K562 (cell line): ENCODE measurements around the gene ZNF362. TPM values are rescaled to one million over a fixed set of nuclear protein-coding genes. Genes with fewer than 3 reads are reported as not detected.

Experiments
- ATAC-seq: fragments of 200-7000 bp; cut with Tn5 transposase; 3 replicates; pipeline ENCODE4 v1.9.1; 2020; ENCODE audit warnings: moderate library complexity
- BruUV-seq: library from RNA; stranded (reverse); fragments of 400-500 nt; replicated peaks from 2 replicates; lab custom pipeline; 2021; lab: Mats Ljungman, UMichigan
- CTCF ChIA-PET: fragments of 300-600 bp; formaldehyde crosslinking; extraction: SDS; loops from one replicate; lab custom pipeline; 2021; ENCODE audit warnings: low intra/inter-chr PET ratio; lab: Yijun Ruan, JAX
- POLR2A ChIA-PET: fragments of 300-600, 350-650 bp; sonication (Branson Sonifier 250); formaldehyde crosslinking; extraction: SDS; loops from one replicate; lab custom pipeline; 2021; ENCODE audit warnings: antibody characterized with exemption, inconsistent platforms; lab: Yijun Ruan, JAX
- DNase-seq, 4 experiments: peaks; one replicate each; pipeline versions ENCODE4 v3.0.0 to v3.0.0-alpha.2; 2011 to 2018; ENCODE audit warnings: low spot score in 3 of 4, mixed read lengths in 3 of 4; ENCODE audit errors: extremely low read depth in 1 of 4
- FAIRE-seq: peaks from 2 replicates; lab custom pipeline; 2011; peaks lifted over from hg19 to GRCh38; lab: Jason Lieb, UNC
- H2AFZ ChIP-seq: 2 replicates; pipeline ENCODE4 v1.6.0; 2011; ENCODE audit warnings: low read depth, low read length, control low read depth, inconsistent platforms
- H3K27ac ChIP-seq: fragments of 200-600 bp; 3 replicates; pipeline ENCODE4 v1.8.0; 2011; ENCODE audit warnings: low read depth, mild to moderate bottlenecking, control low read depth, inconsistent platforms, low read length, moderate library complexity, mixed read lengths; ENCODE audit errors: extremely low read depth
- H3K27me3 ChIP-seq, 2 experiments: fragments of 300-600 bp in 1 of 2; 2 replicates in 1 of 2; 3 replicates in 1 of 2; pipeline versions ENCODE4 v1.6.0 to v1.8.0; 2011; ENCODE audit warnings: inconsistent platforms in 2 of 2, low read length in 2 of 2, mild to moderate bottlenecking in 1 of 2, mixed read lengths in 1 of 2, moderate library complexity in 1 of 2; ENCODE audit not compliant: control insufficient read depth in 2 of 2, insufficient read depth in 2 of 2
- H3K36me3 ChIP-seq: fragments of 300-600 bp; 3 replicates; pipeline ENCODE4 v1.8.0; 2011; ENCODE audit warnings: mild to moderate bottlenecking, low read length, inconsistent platforms; ENCODE audit not compliant: control insufficient read depth, insufficient read depth
- H3K4me1 ChIP-seq, 2 experiments: fragments of 200-600 bp in 1 of 2; replicated peaks in 1 of 2; 2 replicates in 1 of 2; 3 replicates in 1 of 2; pipeline versions ENCODE4 v1.5.1 to v1.8.0; 2011; ENCODE audit warnings: inconsistent platforms in 2 of 2, low read length in 2 of 2, mild to moderate bottlenecking in 1 of 2, mixed read lengths in 1 of 2, moderate library complexity in 1 of 2; ENCODE audit not compliant: control insufficient read depth in 2 of 2, insufficient read depth in 2 of 2
- H3K4me2 ChIP-seq: 2 replicates; pipeline ENCODE4 v1.6.1; 2011; ENCODE audit warnings: low read length, control low read depth, inconsistent platforms, mixed read lengths; ENCODE audit not compliant: insufficient read depth
- H3K4me3 ChIP-seq: fragments of 200-600 bp; sonication (generic), shearing (Covaris generic); 2 replicates; pipeline ENCODE4 v1.5.1; 2016; ENCODE audit warnings: control low read depth, inconsistent platforms
- H3K79me2 ChIP-seq: fragments of 200-600 bp; 3 replicates; pipeline ENCODE4 v1.8.0; 2011; ENCODE audit warnings: low read length, inconsistent platforms; ENCODE audit not compliant: control insufficient read depth, insufficient read depth
- H3K9ac ChIP-seq, 2 experiments: 2 replicates each; pipeline versions ENCODE4 v1.6.0 to v1.6.1; 2011; ENCODE audit warnings: low read depth in 2 of 2, low read length in 2 of 2, control low read depth in 1 of 2, inconsistent platforms in 1 of 2, mild to moderate bottlenecking in 1 of 2, mixed read lengths in 1 of 2; ENCODE audit not compliant: insufficient read depth in 1 of 2
- H3K9me1 ChIP-seq: one replicate; pipeline ENCODE4 v1.6.0; 2011; ENCODE audit warnings: inconsistent platforms, mild to moderate bottlenecking, low read length, moderate library complexity; ENCODE audit not compliant: control insufficient read depth, insufficient read depth
- H3K9me3 ChIP-seq: replicated peaks from 2 replicates; pipeline ENCODE4 v1.5.1; 2011; ENCODE audit warnings: low read depth, low read length, inconsistent platforms; ENCODE audit not compliant: control insufficient read depth, insufficient read depth
- H4K20me1 ChIP-seq: replicated peaks from 2 replicates; pipeline ENCODE4 v1.6.1; 2011; ENCODE audit warnings: low read length, inconsistent platforms, mixed read lengths; ENCODE audit not compliant: control insufficient read depth, insufficient read depth
- ASH1L ChIP-seq: fragments of 450-650 bp; IDR thresholded peaks from 2 replicates; pipeline ENCODE4 v1.6.1; 2018; ENCODE audit warnings: borderline replicate concordance, mild to moderate bottlenecking, low read depth; ENCODE audit not compliant: partially characterized antibody
- MCM3 ChIP-seq: fragments of 450-650 bp; IDR thresholded peaks from 2 replicates; pipeline ENCODE4 v1.6.1; 2016
- WGBS: fragments of 100-300 bp; shearing (Covaris generic); methylation state at CpG from one replicate; pipeline ENCODE4 v1.1.6; 2016; ENCODE audit warnings: low coverage, mixed read lengths; ENCODE audit not compliant: insufficient coverage; ENCODE audit errors: missing lambda C conversion rate; 5-methylcytosine and 5-hydroxymethylcytosine counted together
- in situ Hi-C: fragments of 300-500 bp; cut with MboI; formaldehyde crosslinking; loops from 4 replicates; pipeline ENCODE4 v1.15.0; 2018; ENCODE audit warnings: inconsistent platforms, mixed read lengths
- intact Hi-C: fragments of 100-400 bp; cut with micrococcal nuclease; formaldehyde crosslinking; loops from 2 replicates; pipeline ENCODE4 v1.14.2; 2022
- polyA plus RNA-seq, 8 experiments: library from polyadenylated mRNA; depleted of rRNA in 4 of 8; stranded (reverse) in 5 of 8; unstranded in 3 of 8; fragments of >200 nt; fragmentation: Nextera tagmentation in 2 of 8; fragmentation: Illumina TruSeq in 1 of 8; extraction: Ambion mirVana in 2 of 8; extraction: Trizol in 1 of 8; gene quantifications; 2 replicates each; pipeline versions ENCODE4 v1.2.1 to v1.2.3, GENCODE V29; 2011 to 2014; ENCODE audit warnings: inconsistent platforms in 1 of 8, missing spikeins in 1 of 8
- total RNA-seq, 7 experiments: library from RNA; depleted of rRNA in 6 of 7; stranded (reverse); fragments of >200 nt in 6 of 7; fragmentation: Illumina TruSeq in 2 of 7; extraction: Trizol in 2 of 7; gene quantifications; 2 replicates each; pipeline versions ENCODE4 v1.2.1 to v1.2.3, GENCODE V29; 2011 to 2021; ENCODE audit warnings: low replicate concordance in 1 of 7
- TF ChIP-seq, protein P1 (sequence below): fragments of 450-650 bp; formaldehyde crosslinking; IDR thresholded peaks from 2 replicates; pipeline ENCODE4 v1.4.0; 2020; ENCODE audit warnings: mild to moderate bottlenecking, moderate library complexity
- TF ChIP-seq, protein P2 (sequence below), 2 experiments: fragments of 450-650 bp in 1 of 2; sonication (generic) in 1 of 2; formaldehyde crosslinking in 1 of 2; IDR thresholded peaks; 2 replicates each; pipeline versions ENCODE4 v1.7.1 to v1.9.0; 2016 to 2022; ENCODE audit warnings: inconsistent platforms in 1 of 2, mild to moderate bottlenecking in 1 of 2, missing genetic modification reagents in 1 of 2
- TF ChIP-seq, protein P3 (sequence below): IDR thresholded peaks from 3 replicates; pipeline ENCODE4 v1.6.1; 2011; ENCODE audit warnings: borderline replicate concordance, mild to moderate bottlenecking; ENCODE audit not compliant: insufficient read length, insufficient read depth

Gene ZNF362
- total and polyA plus RNA-seq, 9 of the 15 experiments (the other 6 are each of a cell fraction or from before 2014, with no cell fraction given), result 0.01 to 1.1 (median 0.35) TPM; not detected in 1

DNA sequence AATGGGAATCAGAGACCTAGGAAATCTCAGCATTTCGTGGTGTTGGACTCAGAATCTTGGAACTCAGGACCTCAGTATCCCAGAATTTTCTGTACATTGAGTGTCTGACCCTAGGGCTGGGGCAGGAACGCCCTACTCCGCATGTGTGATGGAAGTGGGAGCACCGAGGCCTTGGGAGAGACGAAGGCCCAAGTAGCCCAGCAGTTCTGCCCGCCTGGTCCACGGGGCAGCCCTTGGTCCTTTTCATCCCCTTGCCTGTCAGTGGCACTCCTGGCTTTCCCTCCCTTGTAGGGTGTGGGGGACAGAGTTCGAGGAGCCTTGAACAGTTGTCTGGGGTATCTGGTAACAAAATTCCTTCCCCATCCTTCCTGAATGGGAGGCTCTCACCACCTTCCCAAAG, 54.4 kb downstream of the ZNF362 start:
- Histone ChIP-seq H3K4me2 (no peak overlapping the region), H2AFZ (no peak overlapping the region), H3K4me3 (no peak overlapping the region), H3K9me1 (no peaks in the 10 kb centered on the region), H3K4me1 (peaks cover 0 to 11% of the 10 kb centered on the region in 2 experiments; a peak in 1 of 5 replicates), H4K20me1 (peaks cover 5% of the 10 kb centered on the region), H3K9me3 (no peaks in the 10 kb centered on the region), H3K27ac (no peak overlapping the region), H3K79me2 (no peaks in the 10 kb centered on the region), H3K27me3 (peaks cover 31 to 55% of the 10 kb centered on the region in 2 experiments), H3K36me3 (no peaks in the 10 kb centered on the region), H3K9ac (no peak overlapping the region)
- ChIA-PET CTCF (interaction anchor here (1.6 kb wide), 1 partner anchor 15 kb away, joined by 5 read pairs; no protein-coding TSS in a partner anchor), POLR2A (interaction anchor here (0.7 kb wide), 1 partner anchor 10 kb away, joined by 3 read pairs; the partner anchor contains the start of gene A3GALT2)
- 5% methylated on average over 8 of the region's 8 CpGs for WGBS
- no peak for DNase-seq
- ATAC-seq, result no peak
- in situ Hi-C loops (no loop called here), intact Hi-C loops (no loop called here)
- FAIRE-seq, result no peak
- BruUV-seq, result no TSS peak
- TF ChIP-seq, protein P1, sequence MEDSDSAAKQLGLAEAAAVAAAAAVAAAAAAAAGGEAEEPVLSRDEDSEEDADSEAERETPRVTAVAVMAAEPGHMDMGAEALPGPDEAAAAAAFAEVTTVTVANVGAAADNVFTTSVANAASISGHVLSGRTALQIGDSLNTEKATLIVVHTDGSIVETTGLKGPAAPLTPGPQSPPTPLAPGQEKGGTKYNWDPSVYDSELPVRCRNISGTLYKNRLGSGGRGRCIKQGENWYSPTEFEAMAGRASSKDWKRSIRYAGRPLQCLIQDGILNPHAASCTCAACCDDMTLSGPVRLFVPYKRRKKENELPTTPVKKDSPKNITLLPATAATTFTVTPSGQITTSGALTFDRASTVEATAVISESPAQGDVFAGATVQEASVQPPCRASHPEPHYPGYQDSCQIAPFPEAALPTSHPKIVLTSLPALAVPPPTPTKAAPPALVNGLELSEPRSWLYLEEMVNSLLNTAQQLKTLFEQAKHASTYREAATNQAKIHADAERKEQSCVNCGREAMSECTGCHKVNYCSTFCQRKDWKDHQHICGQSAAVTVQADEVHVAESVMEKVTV (CRISPR knock-in tag), result no peak
- TF ChIP-seq MCM3 (no peak), ASH1L (no peak)
- TF ChIP-seq, protein P2, sequence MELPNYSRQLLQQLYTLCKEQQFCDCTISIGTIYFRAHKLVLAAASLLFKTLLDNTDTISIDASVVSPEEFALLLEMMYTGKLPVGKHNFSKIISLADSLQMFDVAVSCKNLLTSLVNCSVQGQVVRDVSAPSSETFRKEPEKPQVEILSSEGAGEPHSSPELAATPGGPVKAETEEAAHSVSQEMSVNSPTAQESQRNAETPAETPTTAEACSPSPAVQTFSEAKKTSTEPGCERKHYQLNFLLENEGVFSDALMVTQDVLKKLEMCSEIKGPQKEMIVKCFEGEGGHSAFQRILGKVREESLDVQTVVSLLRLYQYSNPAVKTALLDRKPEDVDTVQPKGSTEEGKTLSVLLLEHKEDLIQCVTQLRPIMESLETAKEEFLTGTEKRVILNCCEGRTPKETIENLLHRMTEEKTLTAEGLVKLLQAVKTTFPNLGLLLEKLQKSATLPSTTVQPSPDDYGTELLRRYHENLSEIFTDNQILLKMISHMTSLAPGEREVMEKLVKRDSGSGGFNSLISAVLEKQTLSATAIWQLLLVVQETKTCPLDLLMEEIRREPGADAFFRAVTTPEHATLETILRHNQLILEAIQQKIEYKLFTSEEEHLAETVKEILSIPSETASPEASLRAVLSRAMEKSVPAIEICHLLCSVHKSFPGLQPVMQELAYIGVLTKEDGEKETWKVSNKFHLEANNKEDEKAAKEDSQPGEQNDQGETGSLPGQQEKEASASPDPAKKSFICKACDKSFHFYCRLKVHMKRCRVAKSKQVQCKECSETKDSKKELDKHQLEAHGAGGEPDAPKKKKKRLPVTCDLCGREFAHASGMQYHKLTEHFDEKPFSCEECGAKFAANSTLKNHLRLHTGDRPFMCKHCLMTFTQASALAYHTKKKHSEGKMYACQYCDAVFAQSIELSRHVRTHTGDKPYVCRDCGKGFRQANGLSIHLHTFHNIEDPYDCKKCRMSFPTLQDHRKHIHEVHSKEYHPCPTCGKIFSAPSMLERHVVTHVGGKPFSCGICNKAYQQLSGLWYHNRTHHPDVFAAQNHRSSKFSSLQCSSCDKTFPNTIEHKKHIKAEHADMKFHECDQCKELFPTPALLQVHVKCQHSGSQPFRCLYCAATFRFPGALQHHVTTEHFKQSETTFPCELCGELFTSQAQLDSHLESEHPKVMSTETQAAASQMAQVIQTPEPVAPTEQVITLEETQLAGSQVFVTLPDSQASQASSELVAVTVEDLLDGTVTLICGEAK (IDR thresholded peaks at IDR 0.05), result no peak
- TF ChIP-seq, protein P2 (CRISPR knock-in tag; IDR thresholded peaks at IDR 0.05), result no peak
- TF ChIP-seq, protein P3, sequence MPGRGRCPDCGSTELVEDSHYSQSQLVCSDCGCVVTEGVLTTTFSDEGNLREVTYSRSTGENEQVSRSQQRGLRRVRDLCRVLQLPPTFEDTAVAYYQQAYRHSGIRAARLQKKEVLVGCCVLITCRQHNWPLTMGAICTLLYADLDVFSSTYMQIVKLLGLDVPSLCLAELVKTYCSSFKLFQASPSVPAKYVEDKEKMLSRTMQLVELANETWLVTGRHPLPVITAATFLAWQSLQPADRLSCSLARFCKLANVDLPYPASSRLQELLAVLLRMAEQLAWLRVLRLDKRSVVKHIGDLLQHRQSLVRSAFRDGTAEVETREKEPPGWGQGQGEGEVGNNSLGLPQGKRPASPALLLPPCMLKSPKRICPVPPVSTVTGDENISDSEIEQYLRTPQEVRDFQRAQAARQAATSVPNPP, result no peak
